ENCODE data around the gene E2F8. TPM values are rescaled to one million over a fixed set of nuclear protein-coding genes. Genes with fewer than 3 reads are reported as not detected.

The E2F8 gene
- total RNA-seq, 3 donors from 2014 or later, result 1.7 to 10.4 (median 5.1) TPM

GRCh38 chr11:19243143-19243542, 2.4 kb upstream of the E2F8 start:
- no peak for TF ChIP-seq CTCF (IDR thresholded peaks at IDR 0.05)
- DNase-seq (no peak), ATAC-seq (peak; percentile 5)
- Histone ChIP-seq H3K36me3 (ENCODE audit: low read depth) (no peaks in the 10 kb centered on the region), H3K9me3 (no peaks in the 10 kb centered on the region), H3K4me1 (ENCODE audit: low read depth) (peaks cover 28% of the 10 kb centered on the region), H3K4me3 (no peak overlapping the region)
- intact Hi-C loops (cut with DNase I, micrococcal nuclease), result no loop called here

GRCh38 chr11:19242179-19242932, 1.6 kb upstream of the E2F8 start:
- no peak overlapping the region for H3K4me3 ChIP-seq
- ATAC-seq (peak; percentile 2), DNase-seq (peak; percentile 30 to 60 (median 55))
- no peaks in the 10 kb centered on the region for H3K36me3 ChIP-seq (ENCODE audit: low read depth)
- H3K9me3 ChIP-seq, result no peaks in the 10 kb centered on the region
- TF ChIP-seq CTCF (IDR thresholded peaks at IDR 0.05), result no peak
- peaks cover 28% of the 10 kb centered on the region for H3K4me1 ChIP-seq (ENCODE audit: low read depth)
- intact Hi-C loops (cut with DNase I, micrococcal nuclease), result no loop called here

GRCh38 chr11:19241260-19242178, 774 bp upstream of the E2F8 start:
- DNase-seq (peak; percentile 55 to 80 (median 76)), ATAC-seq (peak; percentile 76)
- intact Hi-C loops (cut with DNase I, micrococcal nuclease), result no loop called here
- Histone ChIP-seq H3K4me3 (peak overlapping the region; percentile 32), H3K36me3 (ENCODE audit: low read depth) (no peaks in the 10 kb centered on the region), H3K4me1 (ENCODE audit: low read depth) (peaks cover 28% of the 10 kb centered on the region), H3K9me3 (no peaks in the 10 kb centered on the region)
- no peak for TF ChIP-seq CTCF (IDR thresholded peaks at IDR 0.05)

- ATAC-seq (no peak), DNase-seq (no peak)
- no peak for TF ChIP-seq CTCF (IDR thresholded peaks at IDR 0.05)
- H3K36me3 ChIP-seq (ENCODE audit: low read depth), result no peaks in the 10 kb centered on the region
- intact Hi-C loops (cut with DNase I, micrococcal nuclease), result no loop called here
- no peaks in the 10 kb centered on the region for H3K9me3 ChIP-seq
- H3K4me1 ChIP-seq (ENCODE audit: low read depth), result peaks cover 28% of the 10 kb centered on the region
- no peak overlapping the region for H3K4me3 ChIP-seq
Observed at GRCh38 chr11:19239039-19239438, 1.7 kb downstream of the E2F8 start.

GRCh38 chr11:19237813-19238212, 2.9 kb downstream of the E2F8 start:
- DNase-seq, result peak in 2 of 3 donors; percentile 50 to 80

More at GRCh38 chr11:19237813-19238212, 2.9 kb downstream of the E2F8 start:
- Histone ChIP-seq H3K36me3 (ENCODE audit: low read depth) (no peaks in the 10 kb centered on the region), H3K9me3 (no peaks in the 10 kb centered on the region), H3K4me3 (no peak overlapping the region), H3K4me1 (ENCODE audit: low read depth) (peaks cover 22% of the 10 kb centered on the region)
- no peak for TF ChIP-seq CTCF (IDR thresholded peaks at IDR 0.05)
- intact Hi-C loops (cut with DNase I, micrococcal nuclease), result no loop called here
- no peak for ATAC-seq

Data from mucosa of descending colon (tissue), 3 donors.